OCI-LY1 (cell line): ENCODE results near the gene SSTR5.

Experiments used
- CTCF ChIP-seq: fragments of 200-600 bp; sonication (generic), shearing (Covaris generic); IDR thresholded peaks from 2 replicates; pipeline ENCODE4 v1.5.1; 2017; ENCODE audit warnings: mild to moderate bottlenecking, antibody characterized with exemption, low read length, moderate library complexity, mixed read lengths
- EZH2 ChIP-seq: fragments of 200-600 bp; sonication (generic), shearing (Covaris generic); IDR thresholded peaks from 2 replicates; pipeline ENCODE4 v1.8.0; 2017; ENCODE audit warnings: borderline replicate concordance, mixed run types, mild to moderate bottlenecking, antibody characterized with exemption, low read length, moderate library complexity, mixed read lengths

GRCh38 chr16:1053121-1053521, 19.4 kb upstream of the SSTR5 start:
- no peak for TF ChIP-seq CTCF
- TF ChIP-seq EZH2 = no peak
